Glomerular visceral epithelial cell (primary cell): ENCODE measurements around the gene DDO.
A peak's percentile ranks its signal among the peaks of the same experiment; 100 is the strongest.

Source experiments
- DNase-seq: peaks from one replicate; pipeline ENCODE4 v3.0.0-alpha.2; 2016; ENCODE audit errors: extremely low spot score

Gene DDO, protein sequence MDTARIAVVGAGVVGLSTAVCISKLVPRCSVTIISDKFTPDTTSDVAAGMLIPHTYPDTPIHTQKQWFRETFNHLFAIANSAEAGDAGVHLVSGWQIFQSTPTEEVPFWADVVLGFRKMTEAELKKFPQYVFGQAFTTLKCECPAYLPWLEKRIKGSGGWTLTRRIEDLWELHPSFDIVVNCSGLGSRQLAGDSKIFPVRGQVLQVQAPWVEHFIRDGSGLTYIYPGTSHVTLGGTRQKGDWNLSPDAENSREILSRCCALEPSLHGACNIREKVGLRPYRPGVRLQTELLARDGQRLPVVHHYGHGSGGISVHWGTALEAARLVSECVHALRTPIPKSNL

DNA sequence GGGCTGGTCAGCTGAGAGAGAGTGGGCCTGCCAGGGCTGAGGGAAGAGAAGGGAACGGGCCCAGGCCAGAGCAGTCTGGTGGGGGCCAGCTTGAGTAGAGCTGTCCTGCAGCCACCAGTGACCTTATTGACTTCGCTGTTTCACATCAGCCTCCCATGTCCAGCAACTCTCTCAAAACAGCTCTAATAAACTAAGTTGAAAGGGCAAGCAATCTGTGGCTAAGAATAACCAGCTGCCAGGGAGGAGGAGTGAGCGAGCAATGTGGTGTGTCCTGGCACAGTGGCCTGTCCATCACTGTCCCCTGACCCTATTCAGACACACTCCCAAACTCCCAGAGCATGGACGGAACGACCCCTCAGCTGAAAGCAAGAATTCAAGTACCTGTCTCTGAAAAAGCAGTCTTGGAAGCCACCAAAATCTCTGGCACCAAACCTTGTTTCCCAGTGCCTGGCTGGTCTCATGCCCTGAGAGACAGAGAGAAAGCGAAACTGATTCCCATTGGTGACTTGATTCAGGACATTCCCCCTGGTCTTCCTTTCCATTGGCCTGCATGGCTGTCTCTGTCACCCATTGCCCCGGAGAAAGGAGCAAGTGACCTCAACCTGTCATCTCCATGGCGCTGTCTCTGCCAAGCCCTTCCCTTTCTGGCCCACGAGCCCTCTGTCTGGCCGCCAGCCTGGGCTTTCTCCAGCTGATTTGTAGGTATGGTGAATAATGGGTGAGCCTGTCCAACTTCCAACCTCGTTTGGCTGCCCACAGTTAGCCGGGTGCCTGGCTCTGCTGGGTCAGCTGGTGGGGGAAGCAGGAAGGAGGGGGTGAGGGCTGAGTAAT lies at the start of gene DDO:
TSS of gene DDO (minus strand) at position 490 of the 831 bp plus-strand sequence. CDS start 2,113 bp downstream, outside the sequence.
- peak; percentile 53 for DNase-seq

DNA sequence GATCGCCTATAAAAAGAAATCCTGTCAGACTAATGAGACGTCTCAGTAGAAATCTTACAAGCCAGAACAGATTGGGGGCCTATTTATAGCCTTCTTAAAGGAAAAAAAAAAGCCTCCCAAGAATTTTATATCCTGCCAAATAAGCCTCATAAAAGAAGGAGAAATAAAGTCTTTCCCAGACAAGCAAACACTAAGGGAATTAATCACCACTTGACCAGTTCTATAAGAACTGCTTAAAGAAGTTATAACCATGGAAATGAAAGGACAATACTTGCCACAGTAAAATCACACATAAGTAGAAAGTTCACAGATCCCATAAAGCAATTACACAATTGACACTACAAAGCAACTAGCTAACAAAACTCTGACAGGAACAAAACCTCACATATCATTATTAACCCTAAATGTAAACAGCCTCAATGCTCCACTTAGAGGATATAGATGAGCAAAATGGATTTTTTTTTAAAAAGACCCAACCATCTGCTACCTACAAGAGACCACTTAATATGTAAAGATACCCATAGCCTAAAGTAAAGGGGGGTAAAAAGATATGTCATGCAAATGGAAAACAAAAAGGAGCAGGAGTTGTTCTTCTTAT lies 47.6 kb upstream of the DDO start:
- DNase-seq, result no peak

DNA sequence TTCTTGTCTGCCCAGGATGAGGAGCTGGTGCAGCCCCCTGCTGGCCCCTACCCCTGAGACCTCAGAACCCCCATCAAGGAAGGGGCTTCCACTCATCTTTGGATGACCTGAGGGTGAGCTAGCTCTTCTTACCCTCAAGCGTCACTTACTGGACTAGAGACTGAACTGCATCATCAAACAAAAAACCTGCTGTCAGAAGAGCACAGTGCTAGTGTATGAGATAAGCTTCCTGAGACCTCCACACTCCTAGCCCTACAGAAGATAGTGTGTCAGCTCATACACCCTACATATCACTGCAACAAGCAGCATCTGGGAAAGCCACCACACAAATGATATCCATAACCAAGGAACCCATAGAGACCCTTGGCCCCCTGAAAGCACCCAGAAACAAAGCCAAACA lies 46.0 kb upstream of the DDO start:
- no peak for DNase-seq

DNA sequence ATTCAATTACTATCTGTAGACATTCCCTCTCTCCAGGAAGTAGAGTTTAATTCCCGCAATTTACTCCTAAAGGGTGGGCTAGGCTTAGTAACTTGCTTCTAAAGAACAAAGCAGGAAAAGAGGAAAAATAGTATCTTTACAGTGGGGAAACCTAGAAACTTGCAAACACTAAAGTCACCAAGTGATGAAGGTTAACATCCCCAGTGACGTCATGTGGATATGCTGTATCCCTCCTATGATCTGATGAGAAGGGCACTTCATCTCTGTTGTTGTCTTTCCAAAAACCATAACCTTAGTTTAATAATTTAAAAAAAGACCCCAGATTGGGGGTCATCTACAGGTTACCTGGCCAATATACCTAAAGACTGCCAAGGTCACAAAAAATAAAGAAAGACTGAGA lies 43.8 kb upstream of the DDO start:
- DNase-seq, result no peak

DNA sequence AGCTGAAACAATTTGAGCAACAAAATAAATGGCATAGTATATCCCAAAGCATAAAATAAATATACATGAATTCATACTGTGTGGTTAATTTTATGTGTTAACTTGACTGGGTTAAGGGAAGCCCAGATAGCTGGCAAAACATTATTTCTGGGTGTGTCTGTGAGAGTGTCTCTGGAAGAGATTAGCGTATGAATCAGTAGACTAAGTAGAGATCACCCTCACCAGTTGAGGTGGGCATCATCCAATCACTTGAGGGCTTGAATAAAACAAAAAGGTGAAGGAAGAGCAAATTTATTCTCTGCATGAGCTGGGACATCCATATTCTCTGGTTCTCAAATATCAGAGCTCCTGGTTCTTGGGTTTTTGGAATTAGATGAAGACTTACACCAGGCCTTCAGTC lies 43.1 kb upstream of the DDO start:
- no peak for DNase-seq

DNA sequence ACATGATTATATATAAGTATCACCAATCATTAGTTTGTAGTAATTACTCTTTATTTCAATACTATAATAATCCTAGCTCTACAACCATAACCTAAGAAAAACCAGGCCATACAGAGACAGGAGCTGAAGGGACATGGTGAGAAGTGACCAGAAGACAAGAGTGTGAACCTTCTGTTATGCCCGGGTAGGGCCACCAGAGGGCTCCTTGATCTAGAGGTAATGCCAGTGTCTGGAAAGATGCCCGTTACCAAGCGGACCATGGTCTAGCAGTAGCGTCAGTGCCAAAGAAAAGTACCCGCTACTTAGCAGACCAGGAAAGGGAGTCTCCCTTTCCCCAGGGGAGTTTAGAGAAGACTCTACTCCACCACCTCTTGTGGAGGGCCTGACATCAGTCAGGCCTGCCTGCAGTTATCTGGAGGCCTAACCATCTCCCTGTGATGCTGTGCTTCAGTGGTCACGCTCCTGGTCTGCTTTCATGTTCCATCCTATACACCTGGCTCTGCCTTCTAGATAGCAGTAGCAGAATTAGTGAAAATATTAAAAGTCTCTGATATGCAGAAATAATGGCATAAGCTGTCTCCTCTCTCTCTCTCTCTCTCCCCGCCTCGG lies 42.3 kb upstream of the DDO start:
- DNase-seq, result peak; percentile 63

DNA sequence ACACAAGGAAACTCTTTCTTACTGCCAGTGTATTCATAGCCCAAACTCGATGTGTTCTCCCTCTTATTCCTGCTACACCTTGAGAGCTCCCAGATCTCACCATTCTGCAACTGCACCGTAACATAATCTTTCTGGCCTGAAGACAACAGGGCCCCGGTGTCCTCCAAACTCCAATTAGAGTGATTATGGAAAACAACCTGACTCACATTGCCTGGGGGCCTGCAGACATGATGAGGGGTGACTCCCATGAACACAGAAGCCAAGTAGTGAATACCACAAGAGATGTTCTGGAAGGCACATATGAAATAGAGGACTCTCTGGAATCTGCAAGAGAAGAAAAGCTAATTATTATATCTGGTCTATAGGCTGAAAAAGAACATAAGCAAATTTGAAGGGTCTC lies 41.3 kb upstream of the DDO start:
- DNase-seq, result no peak

DNA sequence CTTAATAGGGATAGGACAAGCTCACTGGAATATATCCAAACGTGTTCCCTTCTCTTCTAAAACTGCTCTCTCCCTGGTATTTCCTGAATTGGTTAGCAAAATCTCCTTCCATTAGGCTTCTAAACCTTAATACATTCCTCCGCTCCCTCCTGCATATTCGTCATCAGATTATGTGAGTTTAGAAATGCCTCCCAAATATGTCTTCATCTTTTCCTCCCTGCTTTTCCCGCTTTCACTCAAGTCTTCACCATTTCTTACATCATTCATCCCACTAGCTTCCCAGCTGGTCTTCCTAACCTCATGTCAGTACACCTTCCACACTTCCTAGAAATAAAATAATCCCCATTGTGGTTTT lies 34.1 kb upstream of the DDO start:
- DNase-seq, result no peak

DNA sequence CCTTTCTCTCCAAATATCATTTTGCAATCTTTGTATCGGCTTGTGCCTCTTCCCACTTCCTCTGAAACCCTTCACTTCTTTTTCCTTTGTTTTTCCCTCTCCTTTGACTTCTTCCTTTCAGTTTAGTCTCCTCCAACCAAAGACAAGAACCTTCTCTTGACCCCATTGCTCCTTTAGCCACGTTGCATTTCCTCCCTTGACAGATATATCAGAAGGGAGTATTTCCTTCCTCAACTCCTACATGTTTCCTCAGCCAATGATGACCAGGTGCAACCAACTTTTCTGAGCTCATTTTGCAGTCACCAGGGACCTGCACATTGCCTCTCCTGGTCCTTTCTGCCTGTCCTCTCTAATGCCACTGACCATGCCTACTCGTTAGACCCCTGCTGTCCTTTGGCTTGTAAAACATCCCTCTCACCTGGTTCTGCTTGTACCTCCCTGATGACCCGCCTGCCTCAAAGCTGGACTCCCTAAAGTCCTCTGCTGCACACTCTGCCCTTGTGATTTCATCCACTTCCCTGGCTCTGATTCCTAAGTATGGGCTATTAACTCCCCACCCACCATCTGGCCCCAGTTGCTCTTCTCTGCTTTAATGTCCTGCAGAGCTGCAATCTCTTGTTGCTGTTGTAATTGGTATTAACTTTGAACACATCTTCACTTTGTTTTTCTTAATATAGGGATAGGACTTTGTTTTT lies 33.6 kb upstream of the DDO start:
- no peak for DNase-seq

DNA sequence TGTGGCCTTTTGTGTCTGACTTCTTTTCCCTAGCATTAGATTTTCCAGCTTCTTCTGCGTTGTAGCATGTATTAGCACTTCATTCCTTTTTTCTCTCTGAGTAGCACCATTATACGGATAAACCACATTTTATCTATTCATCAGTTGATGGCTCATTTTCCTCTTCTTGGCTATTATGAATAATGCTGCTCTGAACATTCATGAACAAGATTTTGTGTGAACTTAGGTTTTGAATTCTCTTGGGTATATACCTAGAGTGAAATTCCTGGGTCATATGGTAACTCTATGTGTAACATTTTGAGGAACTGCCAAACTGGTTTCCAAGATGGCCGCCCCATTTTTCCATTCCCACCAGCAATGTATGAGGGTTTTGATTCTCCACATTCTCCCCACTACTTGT lies 32.4 kb upstream of the DDO start:
- DNase-seq, result no peak

DNA sequence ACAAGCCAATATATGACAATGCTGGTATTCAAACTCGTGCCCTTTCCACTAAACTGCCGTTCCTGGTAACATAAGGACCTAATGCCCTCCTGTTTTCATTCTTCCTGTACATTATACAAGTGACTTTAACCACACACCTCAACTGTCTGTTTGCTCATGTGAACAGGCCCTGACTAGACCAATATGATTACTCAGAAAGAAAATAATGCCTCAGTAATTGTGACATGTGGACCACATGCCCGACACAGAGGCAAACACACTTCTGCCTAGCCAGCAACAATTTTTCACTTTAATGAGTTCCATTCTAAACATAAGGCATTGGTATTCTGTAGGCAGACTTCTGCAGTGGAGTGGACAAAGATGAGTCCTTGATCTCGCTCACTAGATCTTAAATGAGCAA lies 31.0 kb upstream of the DDO start:
- no peak for DNase-seq

DNA sequence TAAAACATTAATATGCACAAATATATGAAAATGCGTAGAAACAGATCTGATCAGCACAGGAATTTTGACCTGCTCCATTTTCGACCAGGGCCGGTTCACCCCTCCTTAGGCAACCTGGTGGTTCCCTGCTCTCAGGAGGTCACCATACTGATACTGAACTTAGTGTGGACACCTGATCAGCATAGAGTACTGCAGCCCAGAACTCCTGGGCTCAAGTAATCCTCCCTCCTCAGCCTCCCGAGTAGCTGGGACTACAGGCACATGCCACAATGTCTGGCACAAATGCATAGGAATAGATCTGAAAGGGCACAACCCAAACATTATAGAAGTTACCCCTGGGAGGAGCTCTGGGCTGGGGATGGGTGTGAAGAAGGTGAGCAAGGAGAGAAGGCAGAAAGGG lies 24.7 kb upstream of the DDO start:
- DNase-seq, result no peak

DNA sequence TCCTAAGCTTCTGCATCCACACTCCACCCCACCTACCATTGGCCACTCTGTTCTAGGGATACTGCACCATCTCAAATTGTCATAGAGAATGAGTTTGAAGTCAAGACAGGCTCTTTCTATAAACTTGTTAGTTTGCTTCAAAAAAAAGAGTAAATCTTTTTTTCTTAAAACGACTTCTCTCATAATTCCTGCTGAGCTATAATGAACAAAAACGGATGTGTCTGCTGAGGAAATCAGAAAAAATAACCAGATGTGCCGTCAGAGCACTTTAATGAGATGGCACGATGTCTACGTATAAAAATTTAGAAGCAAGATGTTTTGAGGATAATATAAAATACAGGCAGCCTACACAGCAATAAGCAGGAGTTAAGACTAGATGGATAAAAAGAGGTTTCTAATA lies 24.0 kb upstream of the DDO start:
- no peak for DNase-seq

DNA sequence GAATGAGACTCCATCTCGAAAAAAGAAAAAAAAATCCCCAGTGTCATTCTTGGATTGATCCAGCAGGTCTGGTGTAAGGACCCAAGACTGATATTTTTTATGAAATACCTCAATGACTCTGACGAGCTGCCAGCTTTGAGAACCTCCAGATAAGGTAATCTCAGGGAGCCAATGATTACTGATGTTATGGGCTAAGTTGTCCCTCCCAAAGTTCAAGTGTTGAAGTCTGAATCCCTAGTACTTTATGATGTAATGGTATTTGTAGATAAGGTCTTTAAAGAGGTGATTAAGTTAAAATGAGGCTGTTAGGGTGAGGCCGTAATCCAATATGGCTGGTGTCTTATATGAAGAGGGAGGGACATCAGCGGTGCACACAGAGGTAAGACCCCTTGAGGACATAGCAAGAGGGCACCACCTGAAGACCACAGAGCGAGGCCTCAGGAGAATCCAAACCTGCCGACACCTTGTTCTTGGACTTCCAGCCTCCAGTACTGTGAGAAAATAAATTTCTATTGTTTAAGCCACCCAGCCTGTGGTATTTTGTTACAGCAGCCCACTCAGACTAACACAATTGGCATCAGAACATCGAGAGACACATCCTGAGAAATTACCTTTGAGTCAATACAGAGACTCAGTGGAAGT lies 19.7 kb upstream of the DDO start:
- DNase-seq, result no peak

DNA sequence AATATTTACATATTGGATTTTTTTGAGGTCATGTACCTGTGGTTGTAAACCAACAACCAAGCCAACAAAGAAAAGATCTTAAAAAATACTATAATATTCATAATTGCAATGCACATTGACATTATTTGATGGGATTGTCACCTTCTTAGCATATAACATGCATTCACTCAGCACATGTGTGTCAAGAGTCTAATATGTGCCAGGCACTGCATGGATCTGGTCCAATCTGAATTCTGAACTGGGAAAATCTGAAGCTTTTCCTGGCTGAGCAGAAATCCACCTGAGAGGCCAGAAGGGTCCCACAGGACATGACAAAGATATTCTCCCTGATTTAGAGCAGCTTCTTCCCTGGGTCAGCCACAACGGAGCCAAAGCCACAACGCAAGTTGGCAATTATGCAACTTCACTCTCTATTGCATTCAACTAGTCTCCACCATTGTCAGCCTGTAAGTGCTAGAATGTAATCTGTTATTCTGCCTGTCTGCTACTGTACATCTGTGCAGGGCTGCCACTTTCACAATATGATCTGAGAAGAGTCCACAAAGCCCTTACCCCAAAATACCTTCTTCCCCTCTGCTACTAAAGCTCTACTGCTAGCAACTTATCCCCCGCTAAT lies 17.0 kb upstream of the DDO start:
- no peak for DNase-seq

DNA sequence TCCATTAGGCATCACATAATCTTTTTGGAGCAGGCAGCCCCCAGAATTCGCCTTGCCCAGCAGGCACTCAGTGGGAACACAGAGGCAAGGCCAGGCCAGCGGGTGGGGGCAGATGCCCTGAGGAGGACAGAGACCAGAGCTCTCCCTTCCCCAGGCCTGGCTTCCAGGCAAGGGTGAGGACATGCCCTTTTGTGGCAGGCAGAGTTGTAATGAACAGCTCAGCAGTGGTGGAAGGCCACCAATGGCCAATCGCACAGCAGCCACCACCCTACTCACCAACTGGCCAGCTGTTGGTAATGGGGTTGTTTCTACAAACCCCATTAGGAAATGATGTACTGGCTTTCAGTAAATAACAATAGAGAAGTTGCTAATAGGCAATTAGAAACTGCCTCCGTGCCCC lies 15.4 kb upstream of the DDO start:
- DNase-seq, result no peak

DNA sequence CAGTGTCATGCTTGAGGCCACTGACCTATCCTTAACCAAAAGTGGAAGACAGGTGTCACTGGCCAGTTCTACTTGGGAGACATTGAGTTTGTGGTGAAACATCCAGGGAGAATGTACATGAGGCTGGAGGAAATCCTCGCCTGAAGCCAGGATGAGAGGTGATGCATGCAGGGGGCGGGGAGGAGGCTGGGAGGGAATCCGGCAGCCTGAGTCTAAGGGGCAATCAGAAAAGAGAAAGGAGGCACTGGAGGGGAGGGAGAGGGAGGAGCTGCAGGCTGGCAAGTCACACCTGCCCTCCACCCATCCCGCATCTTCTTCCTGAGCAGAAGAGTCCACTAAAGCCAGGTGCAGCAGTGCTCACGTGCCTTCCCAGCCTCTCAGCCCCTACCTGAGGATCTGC lies 14.9 kb upstream of the DDO start:
- DNase-seq, result no peak

DNA sequence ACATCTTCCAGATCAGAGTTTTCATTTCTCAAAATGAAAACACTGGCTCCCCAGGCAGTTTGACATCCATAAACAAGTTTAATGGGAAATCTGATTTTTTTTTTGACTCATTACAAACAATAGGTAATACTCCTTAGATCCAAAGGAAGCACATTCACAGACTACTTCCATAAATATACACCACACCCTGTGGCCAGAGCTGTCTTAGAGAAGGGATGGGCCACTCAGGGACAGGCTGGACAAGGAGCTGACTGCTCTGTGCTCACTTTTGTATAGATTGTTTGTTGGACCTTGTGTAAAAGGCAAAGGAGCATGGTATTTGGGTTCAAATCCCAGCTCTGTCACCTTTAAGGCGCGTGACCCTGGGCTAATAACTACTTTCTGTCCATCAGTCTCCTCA lies 12.8 kb upstream of the DDO start:
- no peak for DNase-seq

DNA sequence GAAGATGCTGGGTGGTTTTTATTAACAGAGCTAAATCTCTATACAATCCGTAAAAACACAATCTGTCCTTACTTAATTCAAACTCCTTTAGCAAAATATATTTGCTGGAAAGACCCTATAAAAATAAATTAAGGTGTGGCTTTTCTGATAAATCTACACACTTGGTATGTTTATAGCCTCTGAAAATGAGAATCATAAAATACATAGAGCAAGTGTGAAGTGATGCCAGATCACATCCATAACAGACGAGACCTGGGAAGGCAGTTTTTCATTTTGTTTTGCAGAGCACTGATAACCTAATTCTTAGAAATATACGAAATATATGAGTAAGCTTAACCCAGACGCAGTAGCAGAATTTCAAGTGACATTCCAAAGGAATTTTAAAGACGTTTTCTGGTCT lies 10.4 kb upstream of the DDO start:
- no peak for DNase-seq

DNA sequence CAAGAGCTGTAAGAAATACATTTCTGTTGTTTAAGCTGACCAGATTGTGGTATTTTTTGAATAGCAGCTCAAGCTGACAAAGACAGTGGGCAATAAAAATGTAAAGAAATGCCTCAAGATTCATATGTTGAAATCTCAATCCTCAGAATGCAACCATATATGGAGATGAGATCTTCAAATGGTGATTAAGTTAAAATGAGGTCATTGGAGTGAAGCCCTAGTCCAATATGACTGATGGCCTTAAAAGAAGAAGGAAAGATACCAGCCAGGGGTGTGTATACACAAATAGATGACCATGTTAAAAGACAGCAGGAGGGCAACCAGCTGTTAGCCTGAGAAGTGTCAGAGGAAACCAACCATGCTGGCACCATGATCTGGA lies 7.1 kb upstream of the DDO start:
- no peak for DNase-seq
